SW480 (cell line): ENCODE results near the gene RABGAP1.
A peak's percentile ranks its signal among the peaks of the same experiment; 100 is the strongest.

ENCODE experiments used
- DNase-seq: peaks from one replicate; pipeline ENCODE4 v3.0.0-alpha.2; 2016; ENCODE audit warnings: low spot score

Gene RABGAP1

GRCh38 chr9:123084256-123084655 is 143.4 kb downstream of the RABGAP1 start:
- no peak for DNase-seq

DNA sequence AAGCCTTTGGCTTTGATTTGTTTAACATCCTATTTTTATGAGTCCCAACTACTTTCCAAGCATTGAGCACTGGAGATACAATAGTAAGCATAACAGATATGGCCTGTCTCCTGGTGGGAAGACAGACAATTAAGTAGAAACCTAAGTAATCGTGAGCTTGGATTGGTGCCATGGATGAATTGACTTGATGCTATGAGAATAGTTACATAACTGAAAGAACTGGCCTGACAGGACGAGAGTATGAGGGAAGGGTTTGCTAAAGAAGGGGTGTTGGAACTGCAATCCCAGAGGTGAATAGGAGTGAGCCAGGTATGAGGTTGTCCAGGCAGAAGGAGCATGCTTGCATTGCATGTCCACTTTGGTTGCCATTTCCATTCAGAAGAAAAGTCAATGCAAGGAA is 145.1 kb downstream of the RABGAP1 start:
- no peak for DNase-seq

DNA sequence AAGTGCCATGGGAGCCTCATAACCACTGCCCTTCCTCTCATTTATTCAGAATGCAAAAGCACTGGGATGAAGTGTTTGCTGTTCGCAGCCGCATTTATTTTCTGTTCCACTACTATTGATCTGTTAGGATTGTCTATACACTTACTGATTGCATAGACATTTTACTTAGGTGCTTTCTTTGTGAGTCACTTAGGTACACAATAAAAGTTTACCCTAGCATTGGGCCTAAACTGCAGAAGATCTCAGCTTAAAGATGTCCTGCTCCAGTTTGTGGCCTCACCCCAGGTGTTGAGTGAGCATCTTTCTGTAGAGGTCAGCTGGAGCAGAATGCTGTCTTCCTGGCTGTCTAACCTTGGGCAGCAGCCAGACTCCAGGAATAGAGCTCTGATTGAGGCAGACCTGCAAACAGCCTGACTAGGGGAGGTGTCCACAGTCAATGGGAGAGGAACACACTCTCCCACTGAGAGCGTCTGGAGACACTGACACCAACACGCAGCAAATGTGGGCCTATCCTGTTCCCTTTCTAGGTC is 146.6 kb downstream of the RABGAP1 start:
- no peak for DNase-seq

DNA sequence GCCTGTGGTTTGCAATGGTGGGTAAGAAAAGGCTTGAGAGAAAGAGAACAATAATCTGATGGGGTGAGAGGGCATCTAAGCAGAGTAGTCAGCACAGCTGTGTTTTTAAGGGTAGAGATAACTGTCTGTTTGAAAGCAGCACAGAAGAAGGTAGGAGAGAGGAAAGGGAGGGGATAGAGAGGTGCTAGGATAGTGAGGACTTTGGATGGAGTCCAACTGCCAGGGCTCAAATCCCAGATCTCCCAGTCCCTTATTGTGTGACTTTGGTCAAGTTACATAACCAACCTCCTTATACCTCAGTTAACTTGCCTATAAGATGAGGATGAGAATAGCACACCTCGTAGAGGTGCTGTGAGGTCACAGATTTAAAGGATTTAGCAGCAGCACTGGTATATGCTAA is 148.2 kb downstream of the RABGAP1 start:
- DNase-seq, result no peak

DNA sequence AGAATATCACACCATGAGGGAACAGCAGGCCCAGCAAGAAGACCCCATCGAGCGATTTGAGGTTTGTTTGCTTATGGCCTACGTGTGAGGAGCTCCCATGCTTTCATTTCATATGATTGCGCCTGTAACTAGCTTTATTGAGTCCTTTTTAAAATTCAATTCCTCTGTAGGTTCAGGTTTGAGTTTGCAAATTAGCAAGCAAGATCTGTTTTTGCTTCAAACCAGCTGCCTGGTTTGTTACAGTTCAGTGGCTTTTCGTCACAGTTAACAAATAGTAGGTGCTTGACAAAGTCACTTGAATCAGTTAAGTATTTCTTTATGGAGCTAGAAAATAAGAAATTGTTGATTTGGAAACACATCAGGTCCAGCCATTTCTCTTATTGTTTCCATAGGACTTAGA is 149.0 kb downstream of the RABGAP1 start:
- DNase-seq, result no peak

- no peak for DNase-seq
These were observed 149.5 kb downstream of the RABGAP1 start for GRCh38 chr9:123090198-123090896.

DNA sequence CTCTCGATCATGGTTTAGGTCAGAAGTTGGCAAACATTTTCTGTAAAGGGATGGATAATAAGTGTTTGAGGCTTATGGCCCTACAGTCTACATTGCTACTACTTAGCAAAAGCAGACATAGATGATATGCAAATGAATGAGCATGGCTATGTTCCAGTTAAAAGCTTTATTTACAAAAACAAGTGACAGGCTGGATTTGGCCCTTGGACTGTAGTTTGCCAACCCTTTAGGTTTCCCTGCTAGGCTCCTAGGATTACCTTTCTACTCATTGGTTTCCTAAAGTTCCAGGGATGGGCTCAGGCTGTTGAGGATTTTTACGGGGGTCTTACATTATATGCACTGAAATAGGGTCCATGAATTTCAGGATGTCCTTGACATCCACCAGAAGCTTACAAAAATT is 150.1 kb downstream of the RABGAP1 start:
- no peak for DNase-seq

DNA sequence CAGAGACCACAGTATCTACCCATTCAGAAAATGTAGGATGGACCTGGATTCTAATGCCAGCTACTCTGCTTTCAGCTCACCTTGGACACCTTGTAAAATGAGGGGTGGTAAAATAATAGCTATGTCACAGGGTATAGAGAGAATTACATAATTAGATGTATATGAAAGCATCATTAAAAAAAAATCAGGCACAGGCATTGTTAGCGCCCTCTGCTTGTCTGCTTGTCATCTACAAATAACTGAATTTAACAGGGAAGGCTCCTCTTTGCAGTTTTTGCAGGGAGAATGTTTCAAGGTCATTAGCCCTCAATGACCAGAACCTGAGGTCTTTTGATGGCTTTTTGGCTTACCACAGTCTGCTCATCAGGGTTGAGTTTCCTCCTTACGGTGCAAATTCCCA is 150.6 kb downstream of the RABGAP1 start:
- DNase-seq, result no peak

GRCh38 chr9:123093141-123093540 is 152.3 kb downstream of the RABGAP1 start:
- no peak for DNase-seq

DNA sequence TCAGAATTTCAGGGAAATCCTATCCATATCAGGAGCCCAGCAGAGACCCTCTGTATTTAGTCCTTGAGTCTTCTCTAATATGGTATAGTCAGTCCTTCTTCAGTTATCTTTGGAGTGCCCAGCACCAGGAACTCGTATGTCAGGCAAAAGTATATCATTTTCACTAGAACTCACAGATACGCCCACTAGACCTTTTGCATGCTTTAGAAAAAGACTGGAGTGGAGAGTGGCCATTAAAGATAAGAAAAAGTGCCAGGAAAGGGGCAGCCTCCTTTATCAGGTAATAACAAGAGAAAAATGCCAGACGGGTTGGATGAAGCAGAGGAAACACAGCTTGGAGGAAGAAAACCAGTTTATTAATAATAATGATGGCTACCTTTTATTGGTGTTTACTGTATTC is 156.2 kb downstream of the RABGAP1 start:
- DNase-seq, result no peak

DNA sequence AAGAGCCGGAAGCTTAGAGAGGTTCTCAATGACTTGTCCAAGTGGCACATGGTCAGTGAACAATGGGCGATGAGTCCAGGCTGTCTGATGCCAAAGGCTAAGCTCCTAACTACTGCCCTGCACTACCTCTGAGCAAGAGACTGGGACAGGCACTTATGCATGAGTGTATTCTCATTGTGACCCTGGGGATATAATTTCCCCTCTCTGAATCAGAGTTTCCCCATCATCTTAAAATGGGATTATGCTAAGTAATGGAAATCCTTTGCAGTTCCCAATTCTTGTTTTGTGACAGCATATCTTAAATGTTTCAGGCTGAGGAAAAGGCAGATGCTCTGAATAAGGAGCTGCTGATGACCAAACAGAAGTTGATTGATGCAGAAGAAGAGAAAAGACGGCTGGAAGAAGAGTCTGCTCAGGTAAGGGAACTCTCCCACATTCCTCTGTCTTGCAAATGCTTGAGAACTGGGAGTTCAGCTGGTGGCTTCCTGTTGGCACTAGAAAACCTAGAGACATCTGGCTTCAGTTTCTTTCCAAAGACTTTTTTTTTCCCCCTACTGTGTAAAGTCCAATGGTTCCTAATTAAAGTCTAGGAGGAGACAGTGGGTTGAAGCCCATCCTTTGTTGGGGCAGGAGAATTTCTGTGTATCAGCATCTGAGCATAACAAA is 156.7 kb downstream of the RABGAP1 start:
- no peak for DNase-seq

DNA sequence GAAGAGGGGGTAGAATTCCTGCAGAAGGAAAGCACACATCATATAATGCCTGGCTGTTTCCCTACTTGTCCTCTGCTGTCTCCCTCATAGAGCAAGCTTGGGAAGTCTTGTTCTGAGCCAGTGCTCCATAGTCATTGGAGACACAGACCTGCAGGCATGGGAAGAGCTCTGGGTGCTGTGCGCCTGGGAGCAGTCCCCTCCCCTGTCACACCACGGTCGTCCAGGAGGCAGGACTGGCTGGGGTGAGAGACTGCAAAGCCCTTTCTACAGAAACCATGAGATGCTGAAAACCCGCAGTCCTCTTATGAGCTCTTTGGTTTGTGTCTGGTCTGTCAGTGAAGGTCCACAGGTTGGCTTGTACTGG is 157.3 kb downstream of the RABGAP1 start:
- no peak for DNase-seq

GRCh38 chr9:123099042-123099441 is 158.2 kb downstream of the RABGAP1 start:
- DNase-seq, result no peak

DNA sequence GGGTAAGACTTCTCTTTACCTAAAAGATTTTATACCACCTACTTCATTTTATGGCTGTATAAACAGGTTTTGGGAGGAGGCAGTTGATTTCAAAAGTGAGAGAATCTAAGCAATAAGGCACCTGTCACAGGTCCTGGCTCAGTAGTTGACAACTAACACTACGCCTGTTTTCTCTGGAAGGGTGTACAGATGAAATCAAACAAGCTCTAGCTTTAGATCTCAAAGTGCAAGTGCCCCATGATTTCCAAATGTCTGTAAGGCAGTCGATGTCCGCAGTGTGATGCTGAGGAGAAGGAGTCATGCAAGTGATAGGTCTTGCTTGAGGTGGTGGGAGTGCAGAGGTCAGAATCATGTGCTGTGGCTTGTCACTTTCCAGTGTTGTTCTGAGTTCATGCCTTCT is 158.7 kb downstream of the RABGAP1 start:
- DNase-seq, result no peak

DNA sequence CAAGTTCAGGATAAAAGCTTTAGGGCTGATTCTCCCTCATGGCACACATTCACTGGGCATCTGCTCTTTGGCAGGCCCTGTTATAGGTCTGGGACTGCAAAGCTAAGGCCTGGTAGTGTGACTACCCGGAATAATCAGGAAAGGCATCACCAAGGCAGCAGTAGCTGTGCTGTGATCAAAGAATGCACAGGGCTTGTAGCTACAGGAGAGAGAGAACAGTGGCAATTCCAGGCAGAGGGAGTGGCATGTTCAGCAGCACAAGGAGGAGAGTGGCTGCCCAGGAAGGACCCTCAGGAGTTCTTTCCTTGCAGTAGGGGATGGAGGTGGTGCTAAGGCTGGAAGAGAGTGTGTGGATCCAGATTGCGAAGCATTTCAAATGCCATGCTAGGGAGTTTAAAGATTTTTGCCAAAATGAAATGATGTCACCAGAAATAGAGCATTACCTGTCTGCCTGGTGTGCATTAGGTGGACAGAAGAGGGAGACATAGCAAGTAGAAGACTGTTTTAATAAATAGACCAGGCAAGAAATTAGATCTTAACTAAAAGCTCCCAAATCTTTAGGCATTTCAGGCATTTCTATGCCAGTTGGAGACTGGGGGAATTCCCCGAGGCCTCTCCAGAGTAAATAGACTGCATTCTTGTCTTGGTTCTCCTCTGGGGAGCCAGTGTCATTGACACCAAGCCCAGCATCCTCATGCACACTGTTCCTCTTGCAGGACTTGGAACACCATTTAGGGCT is 161.7 kb downstream of the RABGAP1 start:
- no peak for DNase-seq

- no peak for DNase-seq
These were observed 164.0 kb downstream of the RABGAP1 start for GRCh38 chr9:123104807-123105206.

- DNase-seq, result no peak
These were observed 164.7 kb downstream of the RABGAP1 start for GRCh38 chr9:123105490-123105889.

- DNase-seq, result no peak
These were observed 166.9 kb downstream of the RABGAP1 start for GRCh38 chr9:123107639-123108285.

DNA sequence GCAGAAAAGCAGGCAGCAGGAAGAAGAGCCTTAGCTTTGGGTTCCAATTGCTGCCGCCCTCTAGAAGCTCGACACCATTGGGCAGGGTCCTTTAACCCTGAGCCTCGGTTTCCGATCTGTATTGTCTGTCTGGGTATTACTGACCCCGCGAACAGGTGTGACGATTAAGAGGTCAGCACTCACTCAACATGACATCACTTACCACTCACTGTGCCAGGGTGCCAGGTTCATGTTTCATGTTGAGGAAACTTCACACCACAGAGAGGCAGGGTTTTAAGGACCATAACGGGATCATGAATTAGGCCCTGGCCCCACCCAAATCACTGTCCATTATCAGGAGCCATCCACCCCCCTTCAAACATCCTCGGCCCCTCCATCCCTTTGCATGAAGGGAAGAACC is 168.2 kb downstream of the RABGAP1 start:
- no peak for DNase-seq

- DNase-seq, result no peak
These were observed 168.9 kb downstream of the RABGAP1 start for GRCh38 chr9:123109540-123110279.

DNA sequence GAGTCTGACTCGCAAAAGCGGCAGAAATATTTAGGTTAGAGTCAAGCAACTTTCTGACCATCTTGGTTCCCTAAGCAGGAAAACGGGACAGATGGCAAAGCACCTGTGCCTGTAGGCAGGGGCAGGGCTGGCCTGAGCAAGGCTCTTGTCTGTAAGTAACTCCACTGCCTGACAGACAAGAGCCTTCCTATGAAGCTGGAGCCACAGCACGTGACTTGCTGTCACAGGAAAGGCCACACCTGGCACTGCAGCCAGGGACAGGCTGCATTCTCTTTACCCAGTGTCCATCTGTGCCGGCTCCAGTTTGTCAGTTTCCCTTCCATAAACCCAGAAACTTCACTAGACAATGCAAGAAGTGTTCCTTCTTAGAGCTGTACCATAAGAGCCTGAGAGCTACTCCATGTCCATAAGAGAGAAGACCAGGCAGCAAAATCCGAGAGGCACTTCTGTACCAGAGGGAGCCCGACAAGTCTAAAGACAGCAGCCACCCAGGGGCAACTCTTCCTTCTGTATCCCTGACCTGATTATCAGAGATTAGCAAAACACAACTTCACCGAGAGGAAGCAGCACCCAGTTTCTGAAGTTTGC is 170.7 kb downstream of the RABGAP1 start:
- peak; percentile 9 for DNase-seq
